Ishikawa (cell line): ENCODE data around the gene XKR8.

Experiments
- CEBPB ChIP-seq: IDR thresholded peaks from 2 replicates; pipeline ENCODE4 v1.6.1; 2012
- CREB1 ChIP-seq: IDR thresholded peaks from 2 replicates; pipeline ENCODE4 v1.6.1; 2012; ENCODE audit warnings: low read depth
- EGR1 ChIP-seq: IDR thresholded peaks from 2 replicates; pipeline ENCODE4 v1.6.1; 2012
- EP300 ChIP-seq: IDR thresholded peaks from 2 replicates; pipeline ENCODE4 v1.6.1; 2012; ENCODE audit warnings: borderline replicate concordance
- NFIC ChIP-seq: IDR thresholded peaks from 2 replicates; pipeline ENCODE4 v1.6.1; 2012
- RAD21 ChIP-seq: IDR thresholded peaks from 2 replicates; pipeline ENCODE4 v1.6.1; 2012; ENCODE audit warnings: low read depth
- REST ChIP-seq: IDR thresholded peaks from 2 replicates; pipeline ENCODE4 v1.6.1; 2012; ENCODE audit warnings: low read depth, mild to moderate bottlenecking
- TAF1 ChIP-seq: IDR thresholded peaks from 2 replicates; pipeline ENCODE4 v1.6.1; 2012; ENCODE audit warnings: low read depth, mild to moderate bottlenecking
- TEAD4 ChIP-seq: IDR thresholded peaks from 2 replicates; pipeline ENCODE4 v1.6.1; 2012
- YY1 ChIP-seq: IDR thresholded peaks from 2 replicates; pipeline ENCODE4 v1.6.1; 2012; ENCODE audit warnings: low read depth

- no peak for TF ChIP-seq YY1
- TF ChIP-seq CREB1, result no peak
- no peak for TF ChIP-seq NFIC
- TF ChIP-seq TAF1, result no peak
- TF ChIP-seq CEBPB, result no peak
- no peak for TF ChIP-seq EGR1
- TF ChIP-seq REST, result no peak
- TF ChIP-seq EP300, result no peak
- no peak for TF ChIP-seq TEAD4
- no peak for TF ChIP-seq RAD21
Observed at GRCh38 chr1:28002600-28002999, 42.8 kb downstream of the XKR8 start.
